Left ventricle myocardium inferior (tissue), 1 donor: ENCODE results near the gene MS4A8. TPM values are rescaled to one million over a fixed set of nuclear protein-coding genes. Genes with fewer than 3 reads are reported as not detected.

Experiments
- DNase-seq: peaks from one replicate; pipeline ENCODE4 v3.0.0-alpha.2; 2020
- H3K27ac ChIP-seq: fragments of 200-600 bp; replicated peaks from 2 replicates; pipeline ENCODE4 v1.8.0; 2021
- H3K27me3 ChIP-seq: fragments of 200-600 bp; 2 replicates; pipeline ENCODE4 v1.8.0; 2021; ENCODE audit warnings: low read depth
- H3K36me3 ChIP-seq: fragments of 200-600 bp; 2 replicates; pipeline ENCODE4 v1.8.0; 2021
- H3K4me1 ChIP-seq: fragments of 200-600 bp; 2 replicates; pipeline ENCODE4 v1.8.0; 2021
- H3K4me3 ChIP-seq: fragments of 200-600 bp; 2 replicates; pipeline ENCODE4 v1.8.0; 2021; ENCODE audit warnings: mild to moderate bottlenecking, moderate library complexity
- H3K9me3 ChIP-seq: fragments of 200-600 bp; replicated peaks from 2 replicates; pipeline ENCODE4 v1.8.0; 2021
- CTCF ChIP-seq: fragments of 200-600 bp; IDR thresholded peaks from 2 replicates; pipeline ENCODE4 v1.8.0; 2021; ENCODE audit warnings: antibody characterized with exemption, mild to moderate bottlenecking, borderline replicate concordance
- intact Hi-C: fragments of 100-400 bp; cut with micrococcal nuclease; formaldehyde crosslinking; loops from one replicate; pipeline ENCODE4 v1.11.0; 2022
- total RNA-seq: library from RNA; stranded (reverse); fragmentation: NEBNext Ultra II Directional; extraction: Animal tissue kit (Norgen Biotek cat#: 25700); gene quantifications from one replicate; pipeline ENCODE4 v1.2.1, GENCODE V29; 2021
- donor health status: DM: no; HTN: yes; CAD: no; lungs with severe emphysema.

MS4A8 gene
- total RNA-seq, 1 donor from 2014 or later, result not detected

GRCh38 chr11:60743058-60743457 is 43.6 kb downstream of the MS4A8 start:
- TF ChIP-seq CTCF, result no peak
- DNase-seq, result no peak
- no peak overlapping the region for H3K27ac ChIP-seq
- no peaks in the 10 kb centered on the region for H3K4me1 ChIP-seq
- H3K9me3 ChIP-seq, result peaks cover 25% of the 10 kb centered on the region
- no peak overlapping the region for H3K4me3 ChIP-seq
- H3K27me3 ChIP-seq, result peaks cover 33% of the 10 kb centered on the region
- H3K36me3 ChIP-seq, result no peaks in the 10 kb centered on the region
- intact Hi-C loops, result no loop called here

GRCh38 chr11:60744114-60744513 is 44.7 kb downstream of the MS4A8 start:
- no peak overlapping the region for H3K27ac ChIP-seq
- TF ChIP-seq CTCF, result no peak
- peaks cover 25% of the 10 kb centered on the region for H3K9me3 ChIP-seq
- H3K4me1 ChIP-seq, result no peaks in the 10 kb centered on the region
- intact Hi-C loops, result no loop called here
- DNase-seq, result no peak
- peaks cover 31% of the 10 kb centered on the region for H3K27me3 ChIP-seq
- H3K4me3 ChIP-seq, result no peak overlapping the region
- no peaks in the 10 kb centered on the region for H3K36me3 ChIP-seq

- DNase-seq, result no peak
- Histone ChIP-seq H3K36me3 (no peaks in the 10 kb centered on the region), H3K4me1 (no peaks in the 10 kb centered on the region), H3K9me3 (peaks cover 12% of the 10 kb centered on the region), H3K27me3 (peaks cover 48% of the 10 kb centered on the region), H3K4me3 (no peak overlapping the region), H3K27ac (no peak overlapping the region)
- no peak for TF ChIP-seq CTCF
- intact Hi-C loops, result no loop called here
Observed at GRCh38 chr11:60747359-60747873, 48.0 kb downstream of the MS4A8 start.

- no peak for DNase-seq
- no peak overlapping the region for H3K4me3 ChIP-seq
- no peaks in the 10 kb centered on the region for H3K4me1 ChIP-seq
- H3K27ac ChIP-seq, result no peak overlapping the region
- no peaks in the 10 kb centered on the region for H3K36me3 ChIP-seq
- TF ChIP-seq CTCF, result no peak
- peaks cover 7% of the 10 kb centered on the region for H3K9me3 ChIP-seq
- intact Hi-C loops, result no loop called here
- H3K27me3 ChIP-seq, result peaks cover 57% of the 10 kb centered on the region
Observed at GRCh38 chr11:60748225-60748624, 48.8 kb downstream of the MS4A8 start.

GRCh38 chr11:60748821-60749220 is 49.4 kb downstream of the MS4A8 start:
- intact Hi-C loops, result no loop called here
- Histone ChIP-seq H3K36me3 (no peaks in the 10 kb centered on the region), H3K27me3 (peaks cover 62% of the 10 kb centered on the region), H3K4me1 (no peaks in the 10 kb centered on the region), H3K27ac (no peak overlapping the region), H3K9me3 (peaks cover 7% of the 10 kb centered on the region), H3K4me3 (no peak overlapping the region)
- DNase-seq, result no peak
- TF ChIP-seq CTCF, result no peak
